IPS DF 6.9 (cell line): ENCODE data around the gene NFATC3.

Experiments used
- DNase-seq: peaks from one replicate; pipeline ENCODE4 v3.0.0-alpha.2; 2013; ENCODE audit warnings: low read depth, low spot score
- H3K27ac ChIP-seq: one replicate; pipeline ENCODE4 v1.5.1; 2013; ENCODE audit warnings: low read length, control low read depth
- H3K27me3 ChIP-seq: 2 replicates; pipeline ENCODE4 v1.6.1; 2013; ENCODE audit warnings: mild to moderate bottlenecking, low read length; ENCODE audit not compliant: control insufficient read depth, insufficient read depth
- H3K36me3 ChIP-seq: 2 replicates; pipeline ENCODE4 v1.6.1; 2013; ENCODE audit warnings: low read length; ENCODE audit not compliant: control insufficient read depth, insufficient read depth
- H3K4me1 ChIP-seq: 2 replicates; pipeline ENCODE4 v1.6.1; 2013; ENCODE audit warnings: low read length; ENCODE audit not compliant: control insufficient read depth, insufficient read depth
- H3K4me3 ChIP-seq: 2 replicates; pipeline ENCODE4 v1.5.1; 2013; ENCODE audit warnings: mild to moderate bottlenecking, low read length
- H3K9me3 ChIP-seq: 2 replicates; pipeline ENCODE4 v1.6.1; 2013; ENCODE audit warnings: low read length, inconsistent platforms; ENCODE audit not compliant: control insufficient read depth, insufficient read depth
- WGBS: extraction: QIAGEN DNeasy Blood & Tissue Kit; methylation state at CpG from one replicate; pipeline ENCODE4 v1.1.7; 2013; ENCODE audit warnings: mixed read lengths, missing lambda C conversion rate; ENCODE audit not compliant: insufficient read length, insufficient coverage; 5-methylcytosine and 5-hydroxymethylcytosine counted together

The NFATC3 gene

DNA sequence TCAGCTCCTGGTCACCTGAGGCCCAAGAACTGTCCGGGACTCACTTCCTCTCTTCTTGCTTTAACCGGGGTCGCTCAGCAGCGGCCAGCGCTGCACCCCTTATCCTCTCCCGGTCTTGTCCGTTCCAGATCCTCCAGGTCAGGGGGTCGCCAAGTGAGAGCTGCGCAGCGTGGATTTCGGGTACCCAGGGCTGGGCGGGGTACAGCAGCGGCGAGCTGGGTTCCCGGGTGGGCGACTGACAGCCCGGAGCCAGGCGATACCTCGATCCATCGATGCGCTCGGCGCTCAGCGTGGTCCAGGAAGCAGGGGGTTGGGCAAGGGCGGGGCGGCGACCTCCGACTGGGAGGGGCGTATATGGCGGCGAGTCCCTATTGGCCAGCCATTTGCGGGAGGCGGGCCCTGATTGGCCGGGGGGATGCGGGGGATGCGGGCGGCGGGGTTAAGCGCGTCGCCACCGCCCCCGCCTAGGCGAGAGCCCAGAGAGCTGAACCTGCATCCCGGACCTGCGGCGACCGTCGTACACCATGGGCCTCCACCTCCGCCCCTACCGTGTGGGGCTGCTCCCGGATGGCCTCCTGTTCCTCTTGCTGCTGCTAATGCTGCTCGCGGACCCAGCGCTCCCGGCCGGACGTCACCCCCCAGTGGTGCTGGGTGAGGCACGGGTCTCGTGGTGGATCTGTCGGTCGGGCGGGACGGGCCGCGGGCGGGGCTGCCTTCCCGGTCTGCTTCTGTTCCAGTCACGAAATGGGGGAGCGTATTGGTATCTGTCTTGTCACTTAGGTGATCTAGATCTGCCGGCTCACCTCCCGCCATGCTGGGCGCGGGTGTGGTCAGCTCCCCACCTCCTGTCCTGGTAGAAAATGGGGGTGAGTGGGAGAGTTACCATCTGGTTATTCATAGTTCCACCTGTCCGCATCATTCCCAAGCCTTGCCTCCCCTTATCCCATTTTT lies 160.0 kb downstream of the NFATC3 start, which contains the start of gene PLA2G15:
Gene PLA2G15 (plus strand): TSS at position 471 of the 951 bp plus-strand sequence. CDS start 54 bp downstream, at position 525.
- no peaks in the 10 kb centered on the region for H3K9me3 ChIP-seq
- no peaks in the 10 kb centered on the region for H3K27me3 ChIP-seq
- DNase-seq: no peak
- peak within 1 kb of the TSS; percentile 83 for H3K4me3 ChIP-seq
- no peaks in the 10 kb centered on the region for H3K4me1 ChIP-seq
- no CpG with 5 or more reads among the region's 75 CpGs for WGBS
- H3K27ac ChIP-seq: no peak within 1 kb of the TSS
- no peaks in the 10 kb centered on the region for H3K36me3 ChIP-seq

- WGBS: no CpG with 5 or more reads among the region's 7 CpGs
- Histone ChIP-seq H3K36me3 (no peaks in the 10 kb centered on the region), H3K4me3 (no peak overlapping the region), H3K4me1 (no peaks in the 10 kb centered on the region), H3K27ac (no peak overlapping the region), H3K9me3 (no peaks in the 10 kb centered on the region), H3K27me3 (no peaks in the 10 kb centered on the region)
- DNase-seq: no peak
These were observed 161.0 kb downstream of the NFATC3 start for GRCh38 chr16:68246121-68246520.

- WGBS: no CpG with 5 or more reads among the region's 5 CpGs
- Histone ChIP-seq H3K27ac (no peak overlapping the region), H3K27me3 (no peaks in the 10 kb centered on the region), H3K36me3 (no peaks in the 10 kb centered on the region), H3K4me3 (no peak overlapping the region), H3K9me3 (no peaks in the 10 kb centered on the region), H3K4me1 (no peaks in the 10 kb centered on the region)
- no peak for DNase-seq
These were observed 161.5 kb downstream of the NFATC3 start for GRCh38 chr16:68246666-68247065.

GRCh38 chr16:68247400-68247799 lies 162.2 kb downstream of the NFATC3 start:
- Histone ChIP-seq H3K27ac (no peak overlapping the region), H3K9me3 (no peaks in the 10 kb centered on the region), H3K27me3 (no peaks in the 10 kb centered on the region), H3K4me1 (no peaks in the 10 kb centered on the region), H3K36me3 (no peaks in the 10 kb centered on the region), H3K4me3 (no peak overlapping the region)
- WGBS: no CpG with 5 or more reads among the region's 4 CpGs
- no peak for DNase-seq

DNA sequence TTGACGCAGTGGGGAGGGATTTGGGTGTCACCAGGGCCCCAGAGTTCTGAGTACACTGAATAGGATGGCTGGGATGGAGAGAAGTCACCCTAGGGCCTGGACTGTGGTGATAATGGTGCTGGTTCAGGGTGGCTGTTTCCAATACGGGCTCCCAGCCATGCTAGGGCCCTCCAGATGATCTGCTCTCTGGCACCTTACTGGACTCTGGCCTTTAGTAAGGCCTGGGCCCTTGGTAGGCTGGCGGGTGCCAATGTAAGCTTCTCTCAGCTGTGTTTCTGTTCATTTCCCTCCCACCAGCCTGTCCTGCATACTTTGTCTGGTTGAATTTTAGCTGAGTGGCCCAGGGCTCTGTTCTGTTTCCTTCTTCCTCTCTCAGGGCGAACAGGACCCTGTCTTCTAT lies 162.8 kb downstream of the NFATC3 start:
- no peaks in the 10 kb centered on the region for H3K9me3 ChIP-seq
- no peak overlapping the region for H3K27ac ChIP-seq
- H3K36me3 ChIP-seq: no peaks in the 10 kb centered on the region
- no CpG with 5 or more reads among the region's 4 CpGs for WGBS
- H3K4me1 ChIP-seq: no peaks in the 10 kb centered on the region
- H3K4me3 ChIP-seq: no peak overlapping the region
- H3K27me3 ChIP-seq: no peaks in the 10 kb centered on the region
- no peak for DNase-seq

DNA sequence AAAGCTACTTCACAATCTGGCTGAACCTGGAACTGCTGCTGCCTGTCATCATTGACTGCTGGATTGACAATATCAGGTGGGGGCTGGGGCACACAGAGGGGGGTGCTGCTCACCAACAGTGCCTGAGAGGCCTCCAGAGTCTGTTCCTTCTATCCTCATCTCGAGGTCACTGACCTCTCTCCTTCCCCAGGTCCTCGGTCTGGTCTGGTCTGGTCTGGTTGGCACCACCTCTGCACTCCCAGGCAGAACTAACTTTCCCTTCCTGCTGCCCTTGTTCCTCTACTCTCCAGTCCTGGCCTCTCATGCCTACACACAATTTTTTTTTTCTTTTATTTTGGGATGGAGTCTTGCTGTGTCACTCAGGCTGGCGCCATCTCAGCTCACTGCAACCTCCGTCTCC lies 164.2 kb downstream of the NFATC3 start:
- no peaks in the 10 kb centered on the region for H3K27me3 ChIP-seq
- no peaks in the 10 kb centered on the region for H3K4me1 ChIP-seq
- no peak overlapping the region for H3K4me3 ChIP-seq
- no peak overlapping the region for H3K27ac ChIP-seq
- DNase-seq: no peak
- no peaks in the 10 kb centered on the region for H3K36me3 ChIP-seq
- WGBS: no CpG with 5 or more reads among the region's 4 CpGs
- no peaks in the 10 kb centered on the region for H3K9me3 ChIP-seq

GRCh38 chr16:68250951-68251350 lies 165.8 kb downstream of the NFATC3 start:
- H3K27me3 ChIP-seq: no peaks in the 10 kb centered on the region
- H3K4me3 ChIP-seq: no peak overlapping the region
- no peaks in the 10 kb centered on the region for H3K36me3 ChIP-seq
- H3K27ac ChIP-seq: no peak overlapping the region
- no peaks in the 10 kb centered on the region for H3K9me3 ChIP-seq
- no peaks in the 10 kb centered on the region for H3K4me1 ChIP-seq
- no CpG with 5 or more reads among the region's 6 CpGs for WGBS
- DNase-seq: no peak

GRCh38 chr16:68251832-68252231 lies 166.7 kb downstream of the NFATC3 start:
- DNase-seq: no peak
- Histone ChIP-seq H3K4me3 (no peak overlapping the region), H3K36me3 (no peaks in the 10 kb centered on the region), H3K27me3 (no peaks in the 10 kb centered on the region), H3K27ac (no peak overlapping the region), H3K4me1 (no peaks in the 10 kb centered on the region), H3K9me3 (no peaks in the 10 kb centered on the region)
- no CpG with 5 or more reads among the region's 5 CpGs for WGBS

DNA sequence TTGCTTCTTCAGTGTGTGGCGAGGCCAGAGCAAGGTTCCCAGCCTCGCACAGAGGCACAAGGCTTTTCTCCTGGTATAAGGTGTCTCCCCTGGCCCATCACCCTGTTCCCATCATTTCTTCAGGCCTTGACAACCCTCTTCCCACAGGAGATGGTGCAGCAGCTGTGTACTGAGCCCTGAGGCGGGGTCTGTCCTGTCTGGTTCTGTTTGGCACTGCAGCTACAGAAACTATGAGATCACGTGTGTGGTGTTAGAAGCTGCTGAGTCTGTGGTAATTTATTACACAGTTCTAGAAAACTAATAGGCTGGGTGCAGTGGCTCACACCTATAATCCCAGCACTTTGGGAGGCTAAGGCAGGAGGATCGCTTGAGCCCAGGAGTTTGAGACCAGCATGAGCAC lies 167.2 kb downstream of the NFATC3 start:
- WGBS: no CpG with 5 or more reads among the region's 5 CpGs
- H3K4me3 ChIP-seq: no peak overlapping the region
- no peak overlapping the region for H3K27ac ChIP-seq
- H3K4me1 ChIP-seq: no peaks in the 10 kb centered on the region
- no peak for DNase-seq
- no peaks in the 10 kb centered on the region for H3K9me3 ChIP-seq
- H3K27me3 ChIP-seq: no peaks in the 10 kb centered on the region
- no peaks in the 10 kb centered on the region for H3K36me3 ChIP-seq

DNA sequence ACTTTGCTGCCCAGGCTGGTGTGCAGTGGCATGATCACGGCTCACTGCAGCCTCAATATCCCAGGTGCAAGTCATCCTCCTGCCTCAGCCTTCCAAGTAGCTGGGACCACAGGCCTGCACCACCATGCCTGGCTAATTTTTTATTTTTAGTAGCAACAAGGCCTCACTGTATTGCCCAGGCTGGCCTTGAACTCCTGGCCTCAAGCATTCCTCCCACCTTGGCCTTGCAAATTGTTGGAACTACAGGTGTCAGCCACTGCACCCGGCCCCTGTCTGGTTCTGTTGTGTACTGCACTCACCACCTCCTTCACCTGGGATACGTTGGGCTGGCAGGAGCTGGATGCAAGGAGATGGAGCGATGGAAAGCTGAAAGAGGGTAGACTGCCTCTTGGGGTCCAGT lies 168.6 kb downstream of the NFATC3 start:
- Histone ChIP-seq H3K27me3 (no peaks in the 10 kb centered on the region), H3K36me3 (no peaks in the 10 kb centered on the region; the same call in 1 of the 2 replicates), H3K27ac (no peak overlapping the region), H3K4me1 (no peaks in the 10 kb centered on the region), H3K9me3 (no peaks in the 10 kb centered on the region), H3K4me3 (no peak overlapping the region)
- no peak for DNase-seq
- WGBS: no CpG with 5 or more reads among the region's 4 CpGs

DNA sequence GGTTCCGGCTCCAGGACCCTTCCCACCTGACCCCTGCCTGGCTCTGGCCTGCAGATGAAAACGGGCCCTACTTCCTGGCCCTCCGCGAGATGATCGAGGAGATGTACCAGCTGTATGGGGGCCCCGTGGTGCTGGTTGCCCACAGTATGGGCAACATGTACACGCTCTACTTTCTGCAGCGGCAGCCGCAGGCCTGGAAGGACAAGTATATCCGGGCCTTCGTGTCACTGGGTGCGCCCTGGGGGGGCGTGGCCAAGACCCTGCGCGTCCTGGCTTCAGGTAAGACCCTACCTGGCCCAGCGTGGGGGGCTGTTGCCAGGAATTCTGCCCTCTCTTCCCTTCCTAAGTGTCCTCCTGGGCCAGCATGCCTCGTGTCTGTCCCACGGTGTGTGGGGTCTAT lies 170.5 kb downstream of the NFATC3 start:
- Histone ChIP-seq H3K4me3 (no peak overlapping the region), H3K27me3 (no peaks in the 10 kb centered on the region), H3K36me3 (peaks cover 2% of the 10 kb centered on the region; the same call in 1 of the 2 replicates), H3K9me3 (no peaks in the 10 kb centered on the region), H3K4me1 (no peaks in the 10 kb centered on the region), H3K27ac (no peak overlapping the region)
- no peak for DNase-seq
- no CpG with 5 or more reads among the region's 18 CpGs for WGBS
